HG02885 (cell line): ENCODE data around the gene ORAI2.
"Not testable (repeated sequence)": the region's sequence is repeated elsewhere in the genome, so short reads cannot be mapped to it uniquely, and the experiment has no call there.

Source experiments
- ATAC-seq: cut with Tn5 transposase; IDR thresholded peaks from one replicate; pipeline ENCODE4 v1.9.1; 2021; ENCODE audit warnings: mild to moderate bottlenecking; ENCODE audit not compliant: unreplicated experiment, poor library complexity

Gene ORAI2

DNA sequence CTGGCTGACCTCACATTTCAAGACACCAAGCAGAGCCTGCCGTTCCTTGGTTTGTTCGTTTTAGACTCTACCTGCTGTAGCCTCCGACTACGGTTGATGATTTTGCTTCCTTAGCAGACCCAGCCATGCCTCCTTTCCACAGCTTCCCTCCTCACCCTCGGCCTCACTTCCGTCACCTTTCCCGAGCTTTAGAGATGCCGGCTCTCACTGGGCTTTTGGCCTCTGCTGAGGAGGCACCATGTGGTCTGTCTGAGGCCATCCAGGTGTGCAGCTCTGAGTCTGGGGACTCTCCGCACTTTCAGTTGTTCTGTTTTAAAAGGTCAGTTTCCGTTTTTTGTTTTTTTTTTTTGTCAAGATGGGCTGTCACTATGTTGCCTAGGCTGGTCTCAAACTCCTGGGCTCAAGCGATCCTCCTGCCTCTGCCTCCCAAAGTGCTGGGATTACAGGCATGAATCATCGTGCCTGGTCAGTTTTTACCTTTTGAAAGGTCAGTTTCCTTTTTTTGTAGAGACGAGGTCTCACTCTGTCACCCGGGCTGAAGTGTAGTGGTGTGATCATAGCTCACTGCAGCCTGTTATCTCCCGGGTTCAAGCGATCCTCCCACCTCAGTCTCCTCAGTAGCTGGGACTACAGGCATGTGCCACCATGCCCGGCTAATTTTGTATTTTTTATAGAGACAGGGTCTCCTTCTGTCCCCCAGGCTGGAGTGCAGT is 11.7 kb downstream of the ORAI2 start:
- ATAC-seq: peak; percentile 45

DNA sequence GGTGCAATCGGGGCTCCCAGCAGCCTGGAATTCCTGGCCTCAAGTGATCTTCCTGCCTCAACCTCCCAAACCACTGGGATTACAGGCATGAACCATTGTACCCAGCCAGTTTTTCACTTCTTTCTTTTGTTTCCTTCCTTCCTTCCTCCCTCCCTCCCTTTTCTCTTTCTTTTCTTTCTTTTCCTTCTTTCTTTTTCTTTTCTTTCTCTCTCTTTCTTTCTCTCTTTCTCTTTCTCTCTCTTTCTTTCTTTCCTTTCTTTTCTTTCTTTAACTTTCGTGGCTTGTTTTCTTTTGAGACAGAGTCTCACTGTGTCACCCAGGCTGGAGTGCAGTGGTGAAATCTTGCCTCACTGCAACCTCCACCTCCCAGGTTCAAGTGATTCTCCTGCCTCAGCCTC is 12.3 kb downstream of the ORAI2 start:
- ATAC-seq: no peak

- ATAC-seq: no peak
These were observed 13.2 kb downstream of the ORAI2 start for GRCh38 chr7:102446387-102447156.

- no peak for ATAC-seq
These were observed 13.9 kb downstream of the ORAI2 start for GRCh38 chr7:102447311-102447710.

- no peak for ATAC-seq
These were observed 15.8 kb downstream of the ORAI2 start for GRCh38 chr7:102449136-102449535.

DNA sequence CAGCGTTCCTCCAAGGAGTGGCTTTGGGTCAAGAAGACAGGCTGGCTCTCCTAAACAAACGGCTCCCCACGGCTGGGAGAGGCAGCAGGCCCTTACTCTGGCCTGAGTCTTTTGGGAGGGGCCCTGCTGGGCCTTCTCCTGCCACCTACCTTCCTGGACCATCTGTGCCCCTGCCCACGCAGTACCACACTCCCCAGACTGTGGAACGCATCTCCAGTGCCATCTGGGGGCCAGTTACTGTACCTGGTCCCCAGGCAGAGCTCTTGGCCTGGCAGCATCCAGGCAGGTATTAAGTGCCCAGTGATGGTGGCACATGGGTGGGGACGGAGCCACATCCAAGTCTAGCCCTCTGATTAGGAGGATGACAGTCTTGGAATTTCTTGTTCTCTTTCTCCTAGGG is 16.9 kb downstream of the ORAI2 start:
- no peak for ATAC-seq

DNA sequence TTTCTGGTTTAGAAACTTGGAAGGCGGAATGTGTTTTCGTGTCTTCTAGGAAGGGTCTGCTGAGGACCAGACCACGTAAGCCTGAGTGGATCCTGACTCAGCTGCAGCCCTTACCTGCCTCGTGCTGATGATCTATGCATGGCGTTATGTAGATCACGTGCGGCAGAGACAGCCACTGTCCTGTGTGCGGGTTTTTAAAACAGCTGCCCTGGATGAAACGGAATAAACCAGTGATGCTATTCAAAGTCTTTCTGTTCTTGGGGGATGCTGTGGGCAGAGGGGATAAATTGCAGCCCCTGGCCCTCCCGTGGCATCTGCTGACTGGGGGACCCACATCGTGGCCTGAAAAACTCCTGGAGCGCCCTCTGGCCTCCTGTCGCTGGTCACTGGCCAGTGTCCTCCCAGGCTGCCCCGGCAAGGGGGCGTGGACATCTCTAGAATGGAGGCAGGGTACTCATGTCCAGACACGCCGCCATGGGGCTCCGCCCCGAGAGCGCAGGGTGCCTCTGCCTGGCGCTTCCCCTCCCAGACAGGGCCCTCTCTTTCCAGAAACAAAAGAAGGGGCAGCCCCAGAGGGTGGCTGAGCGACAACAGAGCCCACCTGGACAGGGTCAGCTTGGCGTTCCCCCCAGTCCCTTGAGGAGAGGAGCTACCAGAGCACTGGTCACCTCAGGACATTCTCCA is 18.1 kb downstream of the ORAI2 start:
- ATAC-seq: no peak

GRCh38 chr7:102452451-102452850 is 19.1 kb downstream of the ORAI2 start:
- ATAC-seq: no peak

GRCh38 chr7:102453319-102453718 is 19.9 kb downstream of the ORAI2 start:
- no peak for ATAC-seq

GRCh38 chr7:102454468-102454867 is 21.1 kb downstream of the ORAI2 start:
- no peak for ATAC-seq

- not testable (repeated sequence) for ATAC-seq
These were observed 21.6 kb downstream of the ORAI2 start for GRCh38 chr7:102454932-102455331.

DNA sequence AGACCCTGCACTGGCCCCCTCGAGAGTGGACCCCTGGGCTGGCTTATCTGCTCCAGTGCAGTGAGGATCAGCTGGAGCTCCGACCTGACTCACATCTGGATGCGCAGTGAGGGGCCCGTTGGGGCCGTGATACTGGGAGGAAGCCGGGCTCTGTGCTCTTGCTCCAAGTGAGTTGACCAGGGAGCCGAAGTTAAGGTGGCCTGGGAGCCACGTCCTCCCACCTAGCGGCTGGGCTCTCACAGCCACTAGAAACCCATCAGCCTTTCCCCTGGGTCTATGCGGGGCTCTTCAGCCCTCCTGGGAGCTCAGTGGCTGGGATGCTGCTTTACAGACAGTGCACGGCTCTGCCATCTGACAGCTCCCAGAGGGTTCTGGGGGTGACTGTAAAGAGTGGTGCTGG is 22.2 kb downstream of the ORAI2 start:
- no peak for ATAC-seq

GRCh38 chr7:102456327-102456726 is 23.0 kb downstream of the ORAI2 start:
- ATAC-seq: no peak

DNA sequence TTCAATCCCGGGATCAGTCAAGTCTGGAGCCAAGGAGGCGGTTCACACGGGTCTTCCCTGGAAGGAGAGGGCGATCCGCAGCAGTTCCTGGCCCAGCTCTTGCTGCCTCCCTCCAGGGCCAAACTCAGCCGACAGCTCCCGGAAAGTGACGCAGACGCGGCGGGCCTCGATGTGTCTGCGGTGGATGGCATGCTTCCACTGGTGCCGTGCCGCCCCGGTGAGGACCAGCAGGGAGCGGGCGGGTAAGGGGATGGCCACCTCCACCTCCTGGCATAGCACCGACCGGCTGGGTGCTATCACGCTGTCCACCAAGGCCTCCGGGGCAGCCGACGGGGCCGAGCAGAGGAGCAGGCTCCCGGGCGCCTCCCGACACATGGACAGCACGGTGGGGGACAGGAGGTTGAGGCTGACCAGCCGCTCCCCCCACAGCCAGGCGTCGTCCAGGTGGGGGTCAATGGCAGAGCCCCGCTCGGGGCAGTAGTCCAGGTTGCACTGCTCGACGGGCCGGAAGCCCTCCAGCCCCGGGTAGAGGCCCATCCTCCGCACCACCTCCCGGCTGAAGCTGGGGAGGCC is 24.1 kb downstream of the ORAI2 start:
- no peak for ATAC-seq

GRCh38 chr7:102459221-102459844 is 26.0 kb downstream of the ORAI2 start:
- no peak for ATAC-seq

GRCh38 chr7:102460467-102460866 is 27.1 kb downstream of the ORAI2 start:
- no peak for ATAC-seq

- no peak for ATAC-seq
These were observed 30.6 kb downstream of the ORAI2 start for GRCh38 chr7:102463841-102464576.

- peak; percentile 94 for ATAC-seq
These were observed 31.4 kb downstream of the ORAI2 start, which contains the start of the genes ALKBH4 and LRWD1 for GRCh38 chr7:102464577-102465280. Gene ALKBH4 (minus strand): TSS chr7:102464863. CDS start chr7:102464836, 27 bp downstream. Gene LRWD1 (plus strand): TSS chr7:102464984. CDS start chr7:102465081, 97 bp downstream.

- no peak for ATAC-seq
These were observed 32.7 kb downstream of the ORAI2 start for GRCh38 chr7:102466097-102466496.
